Testis (tissue), 2 donors: ENCODE measurements around the gene ACLY.
A peak's percentile ranks its signal among the peaks of the same experiment; 100 is the strongest.

Source experiments
- CTCF ChIP-seq, 3 experiments: fragments of 450-650 bp in 2 of 3; fragments of 200-600 bp in 1 of 3; sonication (generic) in 1 of 3; IDR thresholded peaks; one replicate each; pipeline ENCODE4 v1.5.1; 2016 to 2019; ENCODE audit warnings: antibody characterized with exemption in 3 of 3, mild to moderate bottlenecking in 2 of 3, moderate library complexity in 1 of 3
- POLR2A ChIP-seq: fragments of 450-650 bp; IDR thresholded peaks from one replicate; pipeline ENCODE4 v1.6.1; 2017; ENCODE audit warnings: antibody characterized with exemption, mild to moderate bottlenecking, moderate library complexity

- TF ChIP-seq POLR2A (no peak), CTCF (IDR thresholded peaks at IDR 0.05) (peak in 1 of 3 experiments; percentile 6)
Measured at GRCh38 chr17:41917679-41918313, 955 bp downstream of the ACLY start.
